Panc1 (cell line): ENCODE results near the gene ZYX. TPM values are rescaled to one million over a fixed set of nuclear protein-coding genes. Genes with fewer than 3 reads are reported as not detected.
A peak's percentile ranks its signal among the peaks of the same experiment; 100 is the strongest.

ENCODE experiments used
- ATAC-seq: fragments of 200-7000 bp; cut with Tn5 transposase; 2 replicates; pipeline ENCODE4 v1.9.1; 2020; ENCODE audit warnings: mild to moderate bottlenecking, moderate library complexity
- Bru-seq: library from RNA; stranded (reverse); fragments of 400-500 nt; gene quantifications from one replicate; lab custom pipeline; 2021; lab: Mats Ljungman, UMichigan
- BruChase-seq, 2 experiments: library from RNA; stranded (reverse); fragments of 400-500 nt; gene quantifications; one replicate each; lab custom pipeline; 2021; lab: Mats Ljungman, UMichigan
- BruUV-seq: library from RNA; stranded (reverse); fragments of 400-500 nt; replicated peaks from 2 replicates; lab custom pipeline; 2021; lab: Mats Ljungman, UMichigan
- CTCF ChIA-PET: fragments of 300-600 bp; sonication (Branson Sonifier 250); formaldehyde crosslinking; loops from one replicate; lab custom pipeline; 2022; ENCODE audit warnings: antibody characterized with exemption; lab: Charles Lee
- POLR2A ChIA-PET: fragments of 300-600 bp; sonication (Branson Sonifier 250); formaldehyde crosslinking; loops from one replicate; lab custom pipeline; 2022; ENCODE audit warnings: antibody characterized with exemption; lab: Charles Lee
- DNase-seq: peaks from one replicate; pipeline ENCODE4 v3.0.0-alpha.2; 2010; ENCODE audit warnings: low read depth, low spot score
- H3K27ac ChIP-seq: 2 replicates; pipeline ENCODE4 v1.5.1; 2011; ENCODE audit warnings: mild to moderate bottlenecking, low read length, inconsistent platforms
- H3K27me3 ChIP-seq: fragments of 200-500 bp; sonication (Bioruptor generic); 2 replicates; pipeline ENCODE4 v1.6.0; 2014; ENCODE audit warnings: low read length, inconsistent platforms; ENCODE audit not compliant: control insufficient read depth, insufficient read depth
- H3K36me3 ChIP-seq: fragments of 200-500 bp; sonication (Bioruptor generic); 2 replicates; pipeline ENCODE4 v1.5.1; 2014; ENCODE audit warnings: inconsistent platforms, mild to moderate bottlenecking, low read length, moderate library complexity; ENCODE audit not compliant: control insufficient read depth, insufficient read depth
- H3K4me1 ChIP-seq: 2 replicates; pipeline ENCODE4 v1.5.1; 2011; ENCODE audit warnings: inconsistent platforms, mild to moderate bottlenecking, low read length, moderate library complexity; ENCODE audit not compliant: control insufficient read depth, insufficient read depth
- H3K4me3 ChIP-seq, 2 experiments: 2 replicates each; pipeline ENCODE4 v1.5.1; 2011 to 2012; ENCODE audit warnings: low read depth in 2 of 2, low read length in 2 of 2, mild to moderate bottlenecking in 2 of 2, inconsistent platforms in 1 of 2, moderate library complexity in 1 of 2
- H3K9me3 ChIP-seq: fragments of 200-500 bp; sonication (Bioruptor generic); 2 replicates; pipeline ENCODE4 v1.5.1; 2014; ENCODE audit warnings: low read depth, mild to moderate bottlenecking, inconsistent platforms, low read length, moderate library complexity; ENCODE audit not compliant: control insufficient read depth, insufficient read depth
- POLR2AphosphoS5 ChIP-seq: IDR thresholded peaks from 2 replicates; pipeline ENCODE4 v1.6.1; 2012; ENCODE audit warnings: mild to moderate bottlenecking, low read depth, low read length, moderate library complexity
- SIN3A ChIP-seq: IDR thresholded peaks from 2 replicates; pipeline ENCODE4 v1.6.1; 2012; ENCODE audit warnings: low read depth, mild to moderate bottlenecking, low read length, moderate library complexity, borderline replicate concordance; ENCODE audit not compliant: insufficient read depth
- TCF7L2 ChIP-seq: IDR thresholded peaks from 2 replicates; pipeline ENCODE4 v1.6.1; 2011; ENCODE audit warnings: mild to moderate bottlenecking, low read depth, low read length, inconsistent platforms
- in situ Hi-C: cut with HindIII; loops from 2 replicates; pipeline ENCODE4 v1.10.0; 2016; ENCODE audit warnings: low sequenced_read_pairs, low pct_unique_long_range_greater_than_20kb
- intact Hi-C: fragments of 100-400 bp; cut with micrococcal nuclease; formaldehyde crosslinking; loops from one replicate; pipeline ENCODE4 v1.10.0; 2022; ENCODE audit not compliant: unreplicated experiment
- long read RNA-seq: library from polyadenylated mRNA; unstranded; transcript quantifications from one replicate; pipeline ENCODE4 v2.0.0, GENCODE V29; 2021; ENCODE audit not compliant: unreplicated experiment
- polyA plus RNA-seq: library from polyadenylated mRNA; unstranded; fragments of >200 nt; gene quantifications from one replicate; pipeline ENCODE4 v1.2.1, GENCODE V29; 2012; ENCODE audit warnings: missing spikeins; ENCODE audit not compliant: insufficient read length
- total RNA-seq: library from RNA; stranded (reverse); gene quantifications from one replicate; pipeline ENCODE4 v1.2.1, GENCODE V29; 2021; ENCODE audit not compliant: unreplicated experiment
- TF ChIP-seq, protein P1 (sequence below), 2 experiments: IDR thresholded peaks; 2 replicates each; pipeline ENCODE4 v1.6.1; 2011 to 2012; ENCODE audit warnings: low read depth in 2 of 2, control low read depth in 1 of 2, low read length in 1 of 2, mild to moderate bottlenecking in 1 of 2, moderate library complexity in 1 of 2; ENCODE audit not compliant: insufficient read depth in 1 of 2
- TF ChIP-seq, protein P2 (sequence below): fragments of 450-650 bp; IDR thresholded peaks from 2 replicates; pipeline ENCODE4 v1.5.1; 2017; ENCODE audit warnings: mild to moderate bottlenecking

The ZYX gene, protein sequence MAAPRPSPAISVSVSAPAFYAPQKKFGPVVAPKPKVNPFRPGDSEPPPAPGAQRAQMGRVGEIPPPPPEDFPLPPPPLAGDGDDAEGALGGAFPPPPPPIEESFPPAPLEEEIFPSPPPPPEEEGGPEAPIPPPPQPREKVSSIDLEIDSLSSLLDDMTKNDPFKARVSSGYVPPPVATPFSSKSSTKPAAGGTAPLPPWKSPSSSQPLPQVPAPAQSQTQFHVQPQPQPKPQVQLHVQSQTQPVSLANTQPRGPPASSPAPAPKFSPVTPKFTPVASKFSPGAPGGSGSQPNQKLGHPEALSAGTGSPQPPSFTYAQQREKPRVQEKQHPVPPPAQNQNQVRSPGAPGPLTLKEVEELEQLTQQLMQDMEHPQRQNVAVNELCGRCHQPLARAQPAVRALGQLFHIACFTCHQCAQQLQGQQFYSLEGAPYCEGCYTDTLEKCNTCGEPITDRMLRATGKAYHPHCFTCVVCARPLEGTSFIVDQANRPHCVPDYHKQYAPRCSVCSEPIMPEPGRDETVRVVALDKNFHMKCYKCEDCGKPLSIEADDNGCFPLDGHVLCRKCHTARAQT
- total RNA-seq, result 169 TPM
- 257 TPM for polyA plus RNA-seq
- Bru-seq, nascent RNA, result percentile 85 among the genes with signal in this experiment
- percentile 91 among the genes with signal in this experiment for BruChase-seq, experiment 1, labeled RNA remaining after a 2-hour chase
- percentile 95 among the genes with signal in this experiment for BruChase-seq, experiment 2, labeled RNA remaining after a 6-hour chase
- long read RNA-seq, transcript ZYX-201 (10 exons, 2,493 nt), result major isoform, 12 of 181 reads
- long read RNA-seq, partial matches to known transcripts, result 129 of 181 reads
- long read RNA-seq, other reads (novel, unspliced or antisense), result 40 of 181 reads

DNA sequence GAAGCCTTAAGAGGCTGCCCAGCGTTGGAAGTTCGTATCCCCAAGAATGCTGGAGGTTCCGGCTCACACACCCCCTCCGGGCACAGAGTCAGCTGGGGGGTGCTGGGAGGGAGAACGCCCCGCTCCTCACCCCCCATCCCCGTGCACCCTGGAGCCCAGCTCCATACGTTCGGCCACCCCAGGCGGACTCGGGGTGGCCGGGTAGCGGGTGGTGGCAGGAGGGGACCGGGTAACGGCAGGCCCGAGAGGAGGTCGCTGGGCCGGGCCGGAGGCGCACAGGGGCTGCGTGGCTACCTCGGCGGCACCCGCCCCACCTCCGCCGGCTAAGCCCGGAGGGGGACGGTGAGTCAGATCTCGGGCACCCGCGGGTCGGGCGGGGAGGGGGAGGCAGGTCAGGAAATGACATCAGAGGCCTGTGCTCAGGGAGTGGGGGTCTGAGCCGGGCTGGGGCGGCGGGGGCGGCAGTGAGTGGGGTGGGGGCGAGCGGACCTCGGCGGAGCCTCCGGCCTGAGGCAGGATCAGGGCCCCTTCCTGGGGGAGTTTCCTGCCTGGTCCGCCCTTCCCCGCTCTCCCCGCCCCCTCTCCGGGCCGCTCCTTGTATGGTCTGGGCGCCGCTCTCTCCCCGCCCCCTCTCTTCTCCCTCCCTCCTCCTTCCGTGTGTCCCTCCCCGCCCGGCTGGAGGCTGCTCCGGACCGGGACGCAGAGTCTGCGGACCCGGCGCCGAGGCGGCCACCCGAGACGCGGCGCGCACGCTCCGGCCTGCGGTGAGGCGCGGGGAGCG lies at the start of gene ZYX:
Gene ZYX, plus strand, starts transcription at position 700 of the 781 bp plus-strand sequence. CDS start 227 bp downstream, outside the sequence.
- H3K4me1 ChIP-seq, result peaks cover 12% of the 10 kb centered on the region; the same call in 1 of the 2 replicates
- H3K27me3 ChIP-seq, result no peaks in the 10 kb centered on the region
- BruUV-seq, result no TSS peak
- ATAC-seq, result peak; percentile 89
- TF ChIP-seq, protein P1, sequence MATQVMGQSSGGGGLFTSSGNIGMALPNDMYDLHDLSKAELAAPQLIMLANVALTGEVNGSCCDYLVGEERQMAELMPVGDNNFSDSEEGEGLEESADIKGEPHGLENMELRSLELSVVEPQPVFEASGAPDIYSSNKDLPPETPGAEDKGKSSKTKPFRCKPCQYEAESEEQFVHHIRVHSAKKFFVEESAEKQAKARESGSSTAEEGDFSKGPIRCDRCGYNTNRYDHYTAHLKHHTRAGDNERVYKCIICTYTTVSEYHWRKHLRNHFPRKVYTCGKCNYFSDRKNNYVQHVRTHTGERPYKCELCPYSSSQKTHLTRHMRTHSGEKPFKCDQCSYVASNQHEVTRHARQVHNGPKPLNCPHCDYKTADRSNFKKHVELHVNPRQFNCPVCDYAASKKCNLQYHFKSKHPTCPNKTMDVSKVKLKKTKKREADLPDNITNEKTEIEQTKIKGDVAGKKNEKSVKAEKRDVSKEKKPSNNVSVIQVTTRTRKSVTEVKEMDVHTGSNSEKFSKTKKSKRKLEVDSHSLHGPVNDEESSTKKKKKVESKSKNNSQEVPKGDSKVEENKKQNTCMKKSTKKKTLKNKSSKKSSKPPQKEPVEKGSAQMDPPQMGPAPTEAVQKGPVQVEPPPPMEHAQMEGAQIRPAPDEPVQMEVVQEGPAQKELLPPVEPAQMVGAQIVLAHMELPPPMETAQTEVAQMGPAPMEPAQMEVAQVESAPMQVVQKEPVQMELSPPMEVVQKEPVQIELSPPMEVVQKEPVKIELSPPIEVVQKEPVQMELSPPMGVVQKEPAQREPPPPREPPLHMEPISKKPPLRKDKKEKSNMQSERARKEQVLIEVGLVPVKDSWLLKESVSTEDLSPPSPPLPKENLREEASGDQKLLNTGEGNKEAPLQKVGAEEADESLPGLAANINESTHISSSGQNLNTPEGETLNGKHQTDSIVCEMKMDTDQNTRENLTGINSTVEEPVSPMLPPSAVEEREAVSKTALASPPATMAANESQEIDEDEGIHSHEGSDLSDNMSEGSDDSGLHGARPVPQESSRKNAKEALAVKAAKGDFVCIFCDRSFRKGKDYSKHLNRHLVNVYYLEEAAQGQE (IDR thresholded peaks at IDR 0.05; ENCODE audit: insufficient read depth in 1 of 2, low read depth in 2 of 2, low read length in 1 of 2), result no peak
- 0 out of 2 replicates have a peak, but pooled peaks have one; percentile 20 for TF ChIP-seq SIN3A
- TF ChIP-seq TCF7L2, result no peak
- TF ChIP-seq POLR2AphosphoS5, result peak; percentile 62
- DNase-seq, result peak; percentile 66
- H3K27ac ChIP-seq, result peak within 1 kb of the TSS; percentile 86
- H3K9me3 ChIP-seq, result no peaks in the 10 kb centered on the region
- ChIA-PET POLR2A (no interaction called here), CTCF (interaction anchor here (0.7 to 1.0 kb wide), 5 partner anchors 9 to 783 kb away, joined by 3 to 8 read pairs (median 5); no protein-coding TSS in a partner anchor)
- H3K36me3 ChIP-seq, result peaks cover 5% of the 10 kb centered on the region; the same call in 1 of the 2 replicates
- H3K4me3 ChIP-seq, result peak within 1 kb of the TSS; percentile 80 to 96
- intact Hi-C loops (no loop called here), in situ Hi-C loops (no loop called here)

DNA sequence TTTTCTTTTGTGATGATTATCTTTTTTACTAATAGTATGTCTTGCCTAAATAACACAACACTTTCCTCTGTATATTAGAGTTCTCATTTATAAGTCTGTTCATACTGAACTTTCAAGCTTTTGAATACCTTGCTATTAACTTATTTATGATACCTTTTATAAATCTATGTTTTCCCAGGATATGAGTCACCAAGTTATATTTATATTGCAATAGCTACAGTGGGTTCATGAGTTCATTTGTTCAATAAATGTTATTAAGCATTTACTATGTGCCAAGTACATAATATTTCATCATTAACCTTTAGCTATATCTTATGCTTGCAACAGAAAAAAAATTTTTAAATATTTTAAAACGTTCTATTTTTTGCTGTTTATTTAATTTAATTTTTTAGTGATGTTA lies 46.9 kb upstream of the ZYX start:
- no TSS peak for BruUV-seq
- H3K27ac ChIP-seq, result no peak overlapping the region
- CTCF ChIA-PET, result no interaction called here
- intact Hi-C loops (no loop called here), in situ Hi-C loops (no loop called here)
- no peaks in the 10 kb centered on the region for H3K9me3 ChIP-seq
- POLR2A ChIA-PET, result interaction anchor here (0.5 kb wide), 1 partner anchor 74 kb away, joined by 4 read pairs; no protein-coding TSS in a partner anchor
- DNase-seq (no peak), ATAC-seq (no peak)
- no peaks in the 10 kb centered on the region for H3K36me3 ChIP-seq
- no peak for TF ChIP-seq POLR2AphosphoS5
- TF ChIP-seq, protein P1 (IDR thresholded peaks at IDR 0.05; ENCODE audit: insufficient read depth in 1 of 2, low read depth in 2 of 2, low read length in 1 of 2), result no peak
- TF ChIP-seq, protein P2, sequence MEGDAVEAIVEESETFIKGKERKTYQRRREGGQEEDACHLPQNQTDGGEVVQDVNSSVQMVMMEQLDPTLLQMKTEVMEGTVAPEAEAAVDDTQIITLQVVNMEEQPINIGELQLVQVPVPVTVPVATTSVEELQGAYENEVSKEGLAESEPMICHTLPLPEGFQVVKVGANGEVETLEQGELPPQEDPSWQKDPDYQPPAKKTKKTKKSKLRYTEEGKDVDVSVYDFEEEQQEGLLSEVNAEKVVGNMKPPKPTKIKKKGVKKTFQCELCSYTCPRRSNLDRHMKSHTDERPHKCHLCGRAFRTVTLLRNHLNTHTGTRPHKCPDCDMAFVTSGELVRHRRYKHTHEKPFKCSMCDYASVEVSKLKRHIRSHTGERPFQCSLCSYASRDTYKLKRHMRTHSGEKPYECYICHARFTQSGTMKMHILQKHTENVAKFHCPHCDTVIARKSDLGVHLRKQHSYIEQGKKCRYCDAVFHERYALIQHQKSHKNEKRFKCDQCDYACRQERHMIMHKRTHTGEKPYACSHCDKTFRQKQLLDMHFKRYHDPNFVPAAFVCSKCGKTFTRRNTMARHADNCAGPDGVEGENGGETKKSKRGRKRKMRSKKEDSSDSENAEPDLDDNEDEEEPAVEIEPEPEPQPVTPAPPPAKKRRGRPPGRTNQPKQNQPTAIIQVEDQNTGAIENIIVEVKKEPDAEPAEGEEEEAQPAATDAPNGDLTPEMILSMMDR, result no peak
- TF ChIP-seq SIN3A, result no peak
- no peak for TF ChIP-seq TCF7L2
- H3K4me1 ChIP-seq, result no peaks in the 10 kb centered on the region
- peaks cover 12% of the 10 kb centered on the region for H3K27me3 ChIP-seq
- H3K4me3 ChIP-seq, result no peak overlapping the region
